ENCODE measurements around the gene GPT2. TPM values are rescaled to one million over a fixed set of nuclear protein-coding genes. Genes with fewer than 3 reads are reported as not detected.
A peak's percentile ranks its signal among the peaks of the same experiment; 100 is the strongest.

GPT2 gene
- total RNA-seq, 1 donor from 2014 or later: 70.2 TPM

GRCh38 chr16:46968063-46968435, 83.9 kb downstream of the GPT2 start:
- Histone ChIP-seq H3K4me1 (ENCODE audit: insufficient read depth, low read length) (peaks cover 6% of the 10 kb centered on the region), H3K4me2 (ENCODE audit: low read length) (no peak overlapping the region), H4K20me1 (ENCODE audit: insufficient read depth, low read length) (peaks cover 75% of the 10 kb centered on the region), H3K79me2 (ENCODE audit: insufficient read depth, low read length) (peaks cover 90% of the 10 kb centered on the region), H3K9ac (ENCODE audit: low read length) (no peak overlapping the region), H3K36me3 (ENCODE audit: insufficient read depth, low read length) (peaks cover 52% of the 10 kb centered on the region), H3K9me3 (ENCODE audit: insufficient read depth, low read depth, low read length) (no peaks in the 10 kb centered on the region), H2AFZ (ENCODE audit: low read depth, low read length) (no peak overlapping the region), H3K27me3 (ENCODE audit: insufficient read depth, low read length) (no peaks in the 10 kb centered on the region), H3K4me3 (ENCODE audit: insufficient read depth, low read depth, low read length) (no peak overlapping the region), H3K27ac (ENCODE audit: low read depth, low read length) (no peak overlapping the region)
- peaks cover 11% of the 10 kb centered on the region for H3K4me1 Mint-ChIP-seq (ENCODE audit: low read depth, unreplicated experiment)
- FAIRE-seq (no peak), DNase-seq (ENCODE audit: low read depth) (no peak)
- no peak overlapping the region for H3K4me3 Mint-ChIP-seq (ENCODE audit: unreplicated experiment)
- no peaks in the 10 kb centered on the region for H3K27me3 Mint-ChIP-seq (ENCODE audit: low read depth, unreplicated experiment)
- peak overlapping the region; percentile 18 for H3K27ac Mint-ChIP-seq (ENCODE audit: unreplicated experiment)
- H3K9me3 Mint-ChIP-seq (ENCODE audit: unreplicated experiment): no peaks in the 10 kb centered on the region
- no peak for TF ChIP-seq EZH2 (IDR thresholded peaks at IDR 0.05; ENCODE audit: insufficient read depth, low read length)
- TF ChIP-seq, protein P1, sequence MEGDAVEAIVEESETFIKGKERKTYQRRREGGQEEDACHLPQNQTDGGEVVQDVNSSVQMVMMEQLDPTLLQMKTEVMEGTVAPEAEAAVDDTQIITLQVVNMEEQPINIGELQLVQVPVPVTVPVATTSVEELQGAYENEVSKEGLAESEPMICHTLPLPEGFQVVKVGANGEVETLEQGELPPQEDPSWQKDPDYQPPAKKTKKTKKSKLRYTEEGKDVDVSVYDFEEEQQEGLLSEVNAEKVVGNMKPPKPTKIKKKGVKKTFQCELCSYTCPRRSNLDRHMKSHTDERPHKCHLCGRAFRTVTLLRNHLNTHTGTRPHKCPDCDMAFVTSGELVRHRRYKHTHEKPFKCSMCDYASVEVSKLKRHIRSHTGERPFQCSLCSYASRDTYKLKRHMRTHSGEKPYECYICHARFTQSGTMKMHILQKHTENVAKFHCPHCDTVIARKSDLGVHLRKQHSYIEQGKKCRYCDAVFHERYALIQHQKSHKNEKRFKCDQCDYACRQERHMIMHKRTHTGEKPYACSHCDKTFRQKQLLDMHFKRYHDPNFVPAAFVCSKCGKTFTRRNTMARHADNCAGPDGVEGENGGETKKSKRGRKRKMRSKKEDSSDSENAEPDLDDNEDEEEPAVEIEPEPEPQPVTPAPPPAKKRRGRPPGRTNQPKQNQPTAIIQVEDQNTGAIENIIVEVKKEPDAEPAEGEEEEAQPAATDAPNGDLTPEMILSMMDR (IDR thresholded peaks at IDR 0.05; ENCODE audit: insufficient read depth, low read depth, low read length): no peak
- H3K36me3 Mint-ChIP-seq (ENCODE audit: low read depth, unreplicated experiment): peaks cover 18% of the 10 kb centered on the region

DNA sequence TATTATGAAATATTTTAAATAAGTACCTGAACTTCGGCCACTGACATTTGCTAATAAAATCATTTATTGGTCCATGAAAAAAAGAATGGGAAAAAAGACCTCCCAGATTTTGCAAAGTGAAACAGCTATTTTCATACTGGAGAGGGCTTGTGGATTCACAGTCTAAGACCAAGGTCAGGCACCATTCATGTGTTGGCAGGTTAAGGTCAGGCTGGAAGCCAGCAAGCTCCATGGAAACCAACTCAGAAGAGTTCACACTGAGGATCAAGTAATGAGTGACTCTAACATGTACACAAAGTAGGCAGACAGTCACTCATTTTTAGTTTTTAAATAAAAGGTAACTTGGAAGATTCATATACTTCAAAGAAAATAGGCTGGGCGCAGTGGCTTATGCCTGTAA, 85.9 kb downstream of the GPT2 start:
- peaks cover 40% of the 10 kb centered on the region for H3K36me3 ChIP-seq (ENCODE audit: insufficient read depth, low read length)
- no peak overlapping the region for H3K27ac Mint-ChIP-seq (ENCODE audit: unreplicated experiment)
- no peak overlapping the region for H3K4me3 Mint-ChIP-seq (ENCODE audit: unreplicated experiment)
- FAIRE-seq (no peak), DNase-seq (ENCODE audit: low read depth) (no peak)
- no peaks in the 10 kb centered on the region for H3K9me3 Mint-ChIP-seq (ENCODE audit: unreplicated experiment)
- no peak overlapping the region for H3K4me3 ChIP-seq (ENCODE audit: insufficient read depth, low read depth, low read length)
- H3K4me1 Mint-ChIP-seq (ENCODE audit: low read depth, unreplicated experiment): peaks cover 11% of the 10 kb centered on the region
- H3K4me1 ChIP-seq (ENCODE audit: insufficient read depth, low read length): peaks cover 15% of the 10 kb centered on the region
- no peaks in the 10 kb centered on the region for H3K27me3 ChIP-seq (ENCODE audit: insufficient read depth, low read length)
- H3K4me2 ChIP-seq (ENCODE audit: low read length): no peak overlapping the region
- no peak overlapping the region for H2AFZ ChIP-seq (ENCODE audit: low read depth, low read length)
- H3K27ac ChIP-seq (ENCODE audit: low read depth, low read length): no peak overlapping the region
- H4K20me1 ChIP-seq (ENCODE audit: insufficient read depth, low read length): peaks cover 62% of the 10 kb centered on the region
- H3K9ac ChIP-seq (ENCODE audit: low read length): no peak overlapping the region
- H3K9me3 ChIP-seq (ENCODE audit: insufficient read depth, low read depth, low read length): no peaks in the 10 kb centered on the region
- no peak for TF ChIP-seq EZH2 (IDR thresholded peaks at IDR 0.05; ENCODE audit: insufficient read depth, low read length)
- TF ChIP-seq, protein P1 (IDR thresholded peaks at IDR 0.05; ENCODE audit: insufficient read depth, low read depth, low read length): no peak
- peaks cover 13% of the 10 kb centered on the region for H3K36me3 Mint-ChIP-seq (ENCODE audit: low read depth, unreplicated experiment)
- H3K79me2 ChIP-seq (ENCODE audit: insufficient read depth, low read length): peaks cover 77% of the 10 kb centered on the region
- no peaks in the 10 kb centered on the region for H3K27me3 Mint-ChIP-seq (ENCODE audit: low read depth, unreplicated experiment)

DNA sequence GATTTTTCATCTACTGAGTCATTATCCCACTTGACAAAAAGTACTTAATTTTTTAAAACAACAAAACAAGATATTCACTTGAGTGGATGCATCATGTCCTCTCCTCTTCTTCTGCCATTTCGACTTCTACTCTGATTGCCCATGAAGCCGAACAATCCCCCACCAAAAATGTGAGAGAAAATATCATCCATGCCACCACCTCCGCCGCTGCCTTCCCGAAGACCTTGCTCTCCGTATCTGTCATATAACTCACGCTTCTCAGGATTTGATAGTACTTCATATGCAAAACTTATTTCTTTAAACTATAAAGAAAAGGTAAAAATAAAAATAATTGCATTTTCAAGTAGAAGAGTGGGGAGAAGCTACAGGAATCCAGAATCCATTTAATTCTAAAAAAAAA, 87.1 kb downstream of the GPT2 start:
- H3K27me3 ChIP-seq (ENCODE audit: insufficient read depth, low read length): no peaks in the 10 kb centered on the region
- H3K4me3 ChIP-seq (ENCODE audit: insufficient read depth, low read depth, low read length): no peak overlapping the region
- no peak overlapping the region for H3K9ac ChIP-seq (ENCODE audit: low read length)
- H3K79me2 ChIP-seq (ENCODE audit: insufficient read depth, low read length): peaks cover 69% of the 10 kb centered on the region
- no peak overlapping the region for H2AFZ ChIP-seq (ENCODE audit: low read depth, low read length)
- Mint-ChIP-seq H3K4me1 (ENCODE audit: low read depth, unreplicated experiment) (peaks cover 11% of the 10 kb centered on the region), H3K4me3 (ENCODE audit: unreplicated experiment) (peak overlapping the region; percentile 76), H3K27ac (ENCODE audit: unreplicated experiment) (no peak overlapping the region), H3K9me3 (ENCODE audit: unreplicated experiment) (no peaks in the 10 kb centered on the region), H3K36me3 (ENCODE audit: low read depth, unreplicated experiment) (peaks cover 13% of the 10 kb centered on the region), H3K27me3 (ENCODE audit: low read depth, unreplicated experiment) (no peaks in the 10 kb centered on the region)
- FAIRE-seq (no peak), DNase-seq (ENCODE audit: low read depth) (no peak)
- H3K4me1 ChIP-seq (ENCODE audit: insufficient read depth, low read length): peaks cover 15% of the 10 kb centered on the region
- H3K36me3 ChIP-seq (ENCODE audit: insufficient read depth, low read length): peaks cover 30% of the 10 kb centered on the region
- TF ChIP-seq, protein P1 (IDR thresholded peaks at IDR 0.05; ENCODE audit: insufficient read depth, low read depth, low read length): no peak
- TF ChIP-seq EZH2 (IDR thresholded peaks at IDR 0.05; ENCODE audit: insufficient read depth, low read length): no peak
- H3K9me3 ChIP-seq (ENCODE audit: insufficient read depth, low read depth, low read length): no peaks in the 10 kb centered on the region
- no peak overlapping the region for H3K27ac ChIP-seq (ENCODE audit: low read depth, low read length)
- no peak overlapping the region for H3K4me2 ChIP-seq (ENCODE audit: low read length)
- H4K20me1 ChIP-seq (ENCODE audit: insufficient read depth, low read length): peaks cover 59% of the 10 kb centered on the region

All from astrocyte (in vitro differentiated cells and primary cell).